GM18907 (cell line): ENCODE results near the gene SERPINB1.
"Not testable (repeated sequence)": the region's sequence is repeated elsewhere in the genome, so short reads cannot be mapped to it uniquely, and the experiment has no call there.

Source experiments
- ATAC-seq: cut with Tn5 transposase; IDR thresholded peaks from one replicate; pipeline ENCODE4 v1.9.1; 2021; ENCODE audit warnings: mild to moderate bottlenecking, moderate library complexity; ENCODE audit not compliant: unreplicated experiment

SERPINB1 gene

GRCh38 chr6:2841264-2842138, at the start of gene SERPINB1:
SERPINB1 (minus strand) TSS chr6:2841863; CDS start chr6:2840586, 1,277 bp downstream.
- peak; percentile 68 for ATAC-seq

- ATAC-seq: no peak
Measured at GRCh38 chr6:2890976-2891767, 49.5 kb upstream of the SERPINB1 start.

GRCh38 chr6:2885967-2886735, 44.5 kb upstream of the SERPINB1 start:
- no peak for ATAC-seq

- ATAC-seq: no peak
Measured at GRCh38 chr6:2884804-2885203, 43.1 kb upstream of the SERPINB1 start.

GRCh38 chr6:2883673-2884072, 42.0 kb upstream of the SERPINB1 start:
- no peak for ATAC-seq

- no peak for ATAC-seq
Measured at GRCh38 chr6:2881423-2881822, 39.8 kb upstream of the SERPINB1 start.

GRCh38 chr6:2880156-2880555, 38.5 kb upstream of the SERPINB1 start:
- not testable (repeated sequence) for ATAC-seq

- ATAC-seq: no peak
Measured at GRCh38 chr6:2877960-2878359, 36.3 kb upstream of the SERPINB1 start.

- ATAC-seq: no peak
Measured at GRCh38 chr6:2877057-2877882, 35.6 kb upstream of the SERPINB1 start.

GRCh38 chr6:2876210-2877056, 34.8 kb upstream of the SERPINB1 start:
- peak; percentile 35 for ATAC-seq

- ATAC-seq: peak; percentile 22
Measured at GRCh38 chr6:2875359-2876191, 33.9 kb upstream of the SERPINB1 start.

GRCh38 chr6:2873643-2874042, 32.0 kb upstream of the SERPINB1 start:
- ATAC-seq: no peak

GRCh38 chr6:2872423-2873358, 31.0 kb upstream of the SERPINB1 start:
- no peak for ATAC-seq

- ATAC-seq: no peak
Measured at GRCh38 chr6:2871953-2872352, 30.3 kb upstream of the SERPINB1 start.

GRCh38 chr6:2871102-2871501, 29.4 kb upstream of the SERPINB1 start:
- ATAC-seq: no peak

GRCh38 chr6:2870046-2870636, 28.5 kb upstream of the SERPINB1 start:
- ATAC-seq: no peak

GRCh38 chr6:2868637-2869036, 27.0 kb upstream of the SERPINB1 start:
- ATAC-seq: no peak
